ENCODE results near the gene YRDC.

GRCh38 chr1:37825506-37825905, 17.5 kb upstream of the YRDC start:
- TF ChIP-seq EP300 (IDR thresholded peaks at IDR 0.05) (no peak), CTCF (IDR thresholded peaks at IDR 0.05) (no peak), POLR2AphosphoS5 (IDR thresholded peaks at IDR 0.05) (no peak), POLR2A (IDR thresholded peaks at IDR 0.05) (no peak)
